ENCODE data around the gene SPI1.

SPI1 gene

DNA sequence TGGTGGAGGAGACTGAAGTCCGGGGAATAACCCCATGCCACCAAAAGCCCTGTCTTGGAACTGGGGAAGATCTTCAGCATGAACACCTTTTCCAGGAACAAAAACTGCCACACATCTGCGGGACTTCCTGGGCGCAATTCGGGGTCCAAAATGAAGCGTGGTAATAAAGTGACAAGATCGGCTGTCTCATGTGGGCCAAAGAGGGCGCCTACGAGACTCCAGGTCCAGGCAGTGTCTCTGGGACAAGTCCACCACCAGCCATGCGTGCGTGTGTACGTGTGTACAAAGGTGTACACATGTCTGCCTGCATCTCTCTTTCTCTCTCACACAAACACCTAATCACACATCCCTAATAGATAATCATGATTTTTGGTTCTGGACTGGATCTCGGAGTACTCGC lies 16.9 kb downstream of the SPI1 start:
- in situ Hi-C loops (cut with HindIII; ENCODE audit: low sequenced_read_pairs) = no loop called here

DNA sequence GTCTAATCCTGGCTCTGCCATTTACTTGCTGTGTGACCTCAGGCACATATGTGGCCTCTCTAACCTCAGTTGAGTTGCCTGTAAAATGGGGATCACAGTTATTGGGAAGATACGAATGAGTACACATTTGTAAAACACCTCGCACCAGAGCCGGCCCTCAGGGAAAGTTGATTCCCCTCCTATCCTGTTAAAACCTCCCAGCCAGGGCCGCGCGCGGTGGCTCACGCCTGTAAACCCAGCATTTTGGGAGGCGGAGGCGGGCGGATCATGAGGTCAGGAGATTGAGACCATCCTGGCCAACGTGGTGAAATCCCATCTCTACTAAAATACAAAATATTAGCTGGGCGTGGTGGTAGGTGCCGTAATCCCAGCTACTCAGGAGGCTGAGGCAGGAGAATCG lies 18.0 kb downstream of the SPI1 start:
- in situ Hi-C loops (cut with HindIII; ENCODE audit: low sequenced_read_pairs) = no loop called here

DNA sequence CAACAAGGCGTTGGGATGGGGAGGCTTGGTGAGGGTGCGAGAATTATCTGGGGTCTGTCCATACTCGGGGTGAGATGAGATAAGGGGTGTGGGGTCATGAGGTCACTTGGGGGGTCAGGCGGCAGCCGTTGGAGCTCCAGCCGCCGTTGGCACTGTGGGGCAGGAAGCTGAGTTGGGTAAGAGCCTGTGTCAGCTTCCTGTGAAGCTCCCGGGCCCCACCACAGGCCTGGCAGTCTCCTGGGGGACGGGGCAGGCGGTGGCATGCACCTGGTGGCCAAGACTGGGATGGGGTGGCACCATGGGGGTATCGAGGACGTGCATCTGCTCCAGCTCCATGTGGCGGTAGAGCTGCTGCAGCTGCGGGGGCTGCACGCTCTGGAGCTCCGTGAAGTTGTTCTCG lies 18.8 kb downstream of the SPI1 start:
- in situ Hi-C loops (cut with HindIII; ENCODE audit: low sequenced_read_pairs) = no loop called here

- in situ Hi-C loops (cut with HindIII; ENCODE audit: low sequenced_read_pairs) = no loop called here
These were observed 19.2 kb downstream of the SPI1 start for GRCh38 chr11:47359162-47359561.

DNA sequence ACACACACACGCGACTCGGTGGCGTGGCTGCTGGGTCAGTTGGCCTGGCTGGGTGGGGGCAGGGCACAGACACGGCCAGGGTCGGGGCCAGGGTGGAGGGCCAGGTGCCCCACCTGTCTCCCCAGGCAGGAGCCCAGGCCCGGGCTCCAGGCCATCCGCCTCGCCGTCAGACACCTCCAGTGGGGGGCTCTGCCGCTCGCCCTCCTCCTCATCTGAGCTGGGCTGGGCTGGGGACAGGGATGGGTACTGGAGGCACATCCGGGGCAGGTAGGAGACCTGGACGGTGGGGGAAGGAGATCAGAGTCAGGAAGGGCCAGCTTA lies 19.7 kb downstream of the SPI1 start:
- in situ Hi-C loops (cut with HindIII; ENCODE audit: low sequenced_read_pairs) = no loop called here

DNA sequence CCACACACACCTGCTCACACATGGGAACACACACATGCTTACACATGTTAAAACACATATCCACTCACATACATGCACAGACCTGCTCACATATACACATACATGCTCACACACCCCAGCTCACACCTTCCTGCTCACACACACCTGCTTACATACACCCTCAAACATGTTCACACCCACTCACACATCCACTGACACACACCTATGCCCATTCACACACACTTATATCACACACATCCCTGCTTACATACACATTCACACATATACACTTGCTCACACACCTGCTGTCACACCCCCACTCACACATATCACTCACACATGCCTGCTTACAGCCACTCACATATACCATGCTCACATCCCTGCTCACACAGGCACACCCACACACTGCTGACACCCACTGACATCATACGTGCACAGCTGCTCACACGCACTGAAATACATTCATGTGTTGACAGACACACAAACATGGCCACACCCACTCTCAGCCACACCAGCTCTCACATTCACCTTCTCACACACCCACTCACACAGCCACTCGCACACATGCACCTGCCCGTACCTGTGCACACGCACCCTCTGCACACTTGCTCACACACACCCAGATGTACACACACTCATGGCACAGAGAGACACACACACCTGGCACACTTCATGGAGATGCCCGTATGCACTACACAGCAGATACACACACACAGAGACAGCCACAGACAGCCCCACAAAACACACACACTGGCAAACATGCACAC lies 20.2 kb downstream of the SPI1 start:
- in situ Hi-C loops (cut with HindIII; ENCODE audit: low sequenced_read_pairs) = no loop called here

GRCh38 chr11:47356998-47357329 lies 21.4 kb downstream of the SPI1 start:
- in situ Hi-C loops (cut with HindIII; ENCODE audit: low sequenced_read_pairs) = no loop called here

GRCh38 chr11:47356129-47356997 lies 22.0 kb downstream of the SPI1 start:
- in situ Hi-C loops (cut with HindIII; ENCODE audit: low sequenced_read_pairs) = no loop called here

DNA sequence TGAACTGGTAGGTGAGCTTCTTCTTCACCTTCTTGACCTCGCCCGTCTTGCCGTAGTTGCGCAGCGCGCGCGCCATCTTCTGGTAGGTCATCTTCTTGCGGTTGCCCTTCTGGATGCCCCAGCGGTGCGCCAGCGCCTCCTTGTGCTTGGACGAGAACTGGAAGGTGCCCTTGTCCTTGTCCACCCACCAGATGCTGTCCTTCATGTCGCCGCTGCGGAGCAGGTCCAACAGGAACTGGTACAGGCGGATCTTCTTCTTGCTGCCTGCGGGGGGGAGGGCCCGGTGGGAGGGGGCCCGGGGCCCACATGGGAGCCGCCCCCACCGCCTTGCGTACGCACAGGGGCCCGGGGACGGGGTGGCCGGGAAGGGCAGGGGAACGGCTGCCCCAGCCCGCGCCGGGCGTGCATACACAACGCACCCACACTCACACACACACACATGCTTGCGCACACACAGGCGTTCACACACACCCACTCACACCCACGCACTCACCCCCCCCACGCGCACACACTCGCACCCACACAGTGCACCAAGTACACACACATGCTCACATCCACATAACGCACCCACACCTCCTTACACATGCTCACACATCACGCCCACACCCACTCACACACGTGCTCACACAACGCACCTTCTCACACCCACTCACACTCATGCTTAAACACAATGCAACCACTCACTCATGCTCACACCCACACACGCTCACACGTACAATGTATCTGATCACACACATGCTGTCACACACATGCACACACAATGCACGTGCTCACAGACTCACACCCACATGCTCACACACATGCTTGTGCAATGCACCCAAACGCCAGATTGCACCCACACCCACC lies 22.8 kb downstream of the SPI1 start:
- in situ Hi-C loops (cut with HindIII; ENCODE audit: low sequenced_read_pairs) = no loop called here

GRCh38 chr11:47354913-47355282 lies 23.4 kb downstream of the SPI1 start:
- in situ Hi-C loops (cut with HindIII; ENCODE audit: low sequenced_read_pairs) = no loop called here

DNA sequence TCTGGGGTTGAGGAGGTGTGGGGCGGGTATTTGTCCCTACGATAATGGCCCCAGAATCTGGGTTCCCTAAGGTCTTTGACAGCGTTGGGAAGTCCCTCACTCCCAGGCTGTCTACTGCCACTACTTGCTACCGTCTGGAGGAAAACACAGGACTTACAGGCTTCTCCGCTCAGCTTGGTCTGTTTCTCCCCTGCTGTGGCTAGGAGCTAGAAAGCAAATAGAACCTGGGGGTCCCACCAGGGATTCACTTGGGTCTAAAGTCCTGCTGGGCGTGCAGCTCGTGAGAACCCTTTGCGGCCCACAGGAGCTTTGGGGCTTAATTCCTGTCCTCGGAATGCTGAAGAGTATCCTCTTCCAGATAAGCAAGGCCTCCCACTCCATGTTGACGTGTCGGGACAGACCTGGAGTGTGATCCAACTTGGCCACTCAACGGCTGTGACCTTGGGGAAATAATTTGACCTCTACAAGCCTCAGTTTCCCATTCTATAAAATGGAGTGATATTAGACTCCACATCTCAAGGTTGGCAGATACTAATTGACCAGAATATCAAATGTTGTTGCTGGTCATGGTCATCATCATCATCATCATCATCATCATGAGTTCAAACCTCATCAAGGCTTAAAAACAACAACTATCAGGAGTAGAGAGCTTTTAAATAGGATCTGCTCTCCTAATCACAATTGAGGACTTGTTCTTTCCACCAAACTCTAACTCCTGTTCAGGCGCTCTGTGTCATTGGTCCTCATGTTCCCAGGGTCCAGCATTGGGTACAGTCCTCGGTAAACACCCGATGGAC lies 24.2 kb downstream of the SPI1 start:
- in situ Hi-C loops (cut with HindIII; ENCODE audit: low sequenced_read_pairs) = no loop called here

DNA sequence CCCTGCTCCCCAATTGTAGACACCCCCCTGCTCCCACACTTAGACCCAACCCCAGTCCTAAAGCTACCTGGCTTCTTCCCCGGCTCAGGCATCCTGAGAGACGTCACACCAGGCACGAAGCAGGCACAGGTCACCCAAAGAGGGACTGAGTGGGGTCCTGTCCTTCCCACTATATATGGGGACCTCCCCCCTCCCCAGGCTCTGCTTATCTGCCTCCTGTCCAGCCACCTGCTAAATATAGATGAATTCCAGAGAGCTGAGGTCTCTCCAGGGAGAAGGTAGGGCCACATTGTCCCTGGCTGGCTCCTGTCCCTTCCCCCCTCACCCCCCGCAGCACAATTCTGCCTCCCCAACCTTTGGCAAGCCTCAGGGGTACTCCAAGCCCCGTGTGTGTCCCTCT lies 25.8 kb downstream of the SPI1 start, which contains the start of gene MYBPC3:
Gene MYBPC3 (minus strand): TSS at position 147 of the 400 bp plus-strand sequence. CDS start 55 bp downstream, at position 92.
- in situ Hi-C loops (cut with HindIII; ENCODE audit: low sequenced_read_pairs) = no loop called here

DNA sequence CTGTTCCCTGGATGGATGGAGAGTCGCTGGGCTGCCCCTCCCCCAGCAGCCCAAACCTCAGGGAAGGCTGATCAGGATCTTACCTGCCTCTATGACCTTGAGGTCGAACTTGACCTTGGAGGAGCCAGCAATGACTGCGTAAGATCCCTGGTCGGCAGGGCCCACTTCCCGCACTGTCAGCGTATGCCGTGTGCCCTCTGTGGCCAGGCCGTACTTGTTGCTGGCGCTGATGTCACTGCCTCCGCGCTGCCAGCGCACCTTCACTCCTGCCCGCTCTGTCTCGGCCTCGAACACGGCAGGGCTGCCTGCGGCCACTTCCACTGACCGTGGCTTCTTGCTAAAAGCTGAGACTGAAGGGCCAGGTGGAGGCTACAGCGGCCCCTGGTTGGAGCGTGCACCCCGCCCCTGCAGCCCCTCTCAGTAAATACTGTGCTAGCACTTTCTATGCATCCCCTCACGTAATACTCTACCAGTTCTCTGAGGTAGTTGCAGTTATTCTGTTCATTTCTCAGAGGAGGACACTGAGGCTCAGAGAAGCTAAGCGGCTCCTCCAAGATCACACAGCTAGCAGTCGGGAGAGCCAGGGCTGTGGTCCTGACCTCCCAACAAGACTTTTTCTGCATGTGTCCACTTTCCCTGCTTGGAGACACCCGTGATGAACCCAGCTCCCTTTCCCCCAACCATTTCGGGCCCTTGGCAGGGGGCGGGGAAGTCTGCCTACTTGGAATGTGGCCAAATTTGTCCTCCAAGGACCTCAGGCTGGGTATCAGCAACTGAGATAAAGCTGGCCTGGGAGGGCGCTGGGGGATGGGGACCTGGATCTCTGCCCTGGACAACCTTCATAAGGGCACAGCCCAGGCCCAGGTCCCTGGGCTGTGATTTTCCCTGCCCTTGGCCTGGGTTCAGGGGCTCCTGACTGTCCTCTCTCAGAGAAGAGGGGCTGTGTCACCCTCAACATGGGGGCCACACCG lies 26.9 kb downstream of the SPI1 start:
- in situ Hi-C loops (cut with HindIII; ENCODE audit: low sequenced_read_pairs) = no loop called here

DNA sequence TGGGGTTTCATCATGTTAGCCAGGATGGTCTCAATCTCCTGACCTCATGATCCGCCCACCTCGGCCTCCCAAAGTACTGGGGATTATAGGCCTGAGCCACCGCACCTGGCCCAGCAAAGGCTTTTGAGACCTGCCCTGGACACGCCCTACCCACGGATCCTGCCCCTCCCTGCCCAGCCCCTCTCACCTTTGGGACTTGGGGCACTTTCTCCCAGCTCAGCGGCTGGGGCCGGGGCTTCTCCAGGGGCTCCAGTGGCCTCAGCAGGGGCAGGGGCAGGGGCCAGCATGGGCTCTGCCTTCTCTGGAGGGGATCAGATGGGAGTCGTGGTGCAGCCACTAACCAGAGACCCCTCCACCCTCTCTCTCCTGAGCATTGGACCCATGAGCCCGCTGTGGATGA lies 28.0 kb downstream of the SPI1 start:
- in situ Hi-C loops (cut with HindIII; ENCODE audit: low sequenced_read_pairs) = no loop called here

DNA sequence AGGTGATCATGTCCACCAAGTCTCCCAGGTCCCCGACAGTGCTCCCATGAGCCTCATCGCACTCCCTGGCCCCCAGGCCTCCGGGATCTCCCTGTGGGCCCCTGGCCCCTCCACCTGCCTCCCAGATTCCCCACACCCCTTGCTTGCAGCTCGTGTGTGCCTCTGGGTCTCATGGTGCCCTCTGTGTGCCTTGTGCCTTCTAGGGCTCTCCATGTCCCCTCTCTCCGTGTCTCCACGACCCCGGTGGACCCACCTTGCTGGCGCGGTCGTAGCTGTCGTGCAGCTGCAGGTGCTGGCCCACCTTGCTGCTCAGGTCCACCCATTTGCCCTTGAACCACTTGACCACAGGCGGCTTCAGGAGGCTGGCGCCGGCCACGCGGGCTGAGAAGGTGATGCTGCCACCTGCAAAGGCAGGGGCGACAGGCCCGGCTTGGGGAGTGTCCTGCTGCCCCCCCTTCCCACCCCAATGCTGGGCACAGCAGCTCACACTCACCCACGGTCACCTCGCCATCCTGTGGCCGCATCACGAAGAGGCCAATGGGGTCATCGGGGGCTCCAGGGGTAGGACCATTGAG lies 28.7 kb downstream of the SPI1 start:
- in situ Hi-C loops (cut with HindIII; ENCODE audit: low sequenced_read_pairs) = no loop called here

DNA sequence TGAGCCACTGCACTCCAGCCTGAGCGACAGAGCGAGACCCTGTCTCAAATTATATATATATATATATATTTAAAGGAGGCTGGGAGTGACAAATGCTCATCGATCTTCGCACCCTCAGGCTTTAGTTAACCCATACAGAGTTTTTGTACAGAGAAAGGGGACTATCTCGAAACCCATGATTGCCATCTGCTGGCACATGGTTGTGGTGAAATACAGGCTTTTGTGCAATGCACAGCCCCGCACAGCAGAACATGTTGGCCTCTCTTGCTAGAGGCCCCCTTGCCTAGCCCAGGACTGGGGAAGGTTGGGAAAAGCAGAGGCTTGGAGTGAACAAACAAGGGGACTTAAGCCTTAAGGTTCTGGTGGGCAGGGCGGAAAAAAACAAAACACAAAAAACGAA lies 29.5 kb downstream of the SPI1 start:
- in situ Hi-C loops (cut with HindIII; ENCODE audit: low sequenced_read_pairs) = no loop called here

DNA sequence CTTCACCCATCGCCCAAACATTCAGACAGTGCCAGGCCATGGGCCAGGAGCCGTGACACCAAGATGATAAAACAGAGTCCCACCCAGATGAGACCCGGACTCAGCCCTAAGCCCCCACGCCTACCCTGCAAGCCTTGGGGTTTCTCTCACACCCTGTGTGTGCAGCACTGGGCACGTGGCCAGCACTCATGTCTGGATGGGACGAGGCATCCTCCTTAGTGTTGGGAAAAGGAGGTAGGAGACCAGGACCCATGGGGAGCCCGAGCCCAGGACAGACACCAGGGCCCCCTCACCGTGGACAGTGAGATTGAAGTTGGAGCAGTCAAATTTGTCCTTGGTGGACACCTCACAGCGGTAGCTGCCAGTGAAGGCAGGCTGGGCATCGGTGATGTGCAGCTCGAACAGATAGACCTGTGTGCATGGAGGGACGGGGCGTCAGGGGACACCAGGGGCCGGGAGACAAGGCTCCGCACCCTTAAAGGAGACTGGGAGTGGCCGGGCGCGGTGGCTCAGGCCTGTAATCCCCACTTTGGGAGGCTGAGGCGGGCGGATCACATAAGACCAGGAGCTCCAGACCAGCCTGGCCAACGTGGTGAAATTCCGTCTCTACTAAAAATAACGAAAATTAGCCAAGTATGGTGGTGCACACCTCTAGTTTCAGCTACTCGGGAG lies 30.1 kb downstream of the SPI1 start:
- in situ Hi-C loops (cut with HindIII; ENCODE audit: low sequenced_read_pairs) = no loop called here

DNA sequence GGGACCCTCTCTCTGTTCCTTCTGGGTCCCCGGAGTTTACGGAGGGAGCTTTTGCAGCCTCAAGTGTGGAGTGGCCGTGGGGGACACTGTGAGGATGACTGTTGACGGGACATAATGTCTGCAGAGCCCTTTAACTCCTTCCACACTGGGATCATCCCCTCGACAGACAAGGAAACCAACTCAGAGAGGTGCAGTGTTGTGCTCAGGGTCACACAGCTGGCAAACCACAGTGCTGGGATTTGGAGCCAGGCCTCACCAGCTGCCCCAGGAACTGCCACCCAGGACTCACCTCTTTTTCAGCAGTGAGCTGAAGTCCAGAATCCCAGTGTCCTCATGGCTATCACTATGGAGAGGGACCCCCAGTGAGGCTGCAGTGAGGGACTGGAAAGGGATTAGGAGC lies 31.2 kb downstream of the SPI1 start:
- in situ Hi-C loops (cut with HindIII; ENCODE audit: low sequenced_read_pairs) = no loop called here
